ENCODE results near the gene TRIM31.

DNA sequence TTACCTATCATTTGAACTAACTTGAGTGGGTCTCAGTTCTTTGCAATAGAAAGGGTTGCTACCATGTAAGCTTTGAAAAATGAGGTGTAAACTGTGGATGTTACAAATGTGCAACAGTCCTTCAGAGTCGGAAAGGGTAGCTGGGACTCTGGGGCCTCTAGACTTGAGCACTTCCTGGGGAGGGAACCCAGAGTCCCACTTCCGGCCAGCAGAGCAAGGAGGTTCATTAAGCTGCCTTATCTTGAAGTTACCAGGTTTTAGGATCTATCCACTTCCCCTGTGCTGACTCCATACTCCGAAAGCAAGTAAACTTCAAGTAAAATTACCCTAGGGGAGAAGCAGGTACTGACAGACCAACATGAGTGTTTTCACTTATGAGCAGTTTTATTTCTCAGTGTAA is 38.7 kb upstream of the TRIM31 start:
- TF ChIP-seq CTCF (IDR thresholded peaks at IDR 0.05; ENCODE audit: low read depth, low read length, poor library complexity, severe bottlenecking) (no peak), EZH2phosphoT487 (IDR thresholded peaks at IDR 0.05; ENCODE audit: borderline replicate concordance, low read length) (no peak)

Measured in DOHH2 (cell line).